HL-60/S4 (cell line): ENCODE measurements around the gene ANKMY1.

Experiments used
- in situ Hi-C: fragments of 300-500 bp; cut with MboI; formaldehyde crosslinking; loops from 2 replicates; pipeline ENCODE4 v1.14.3; 2022; ENCODE audit warnings: low sequenced_read_pairs

ANKMY1 gene

GRCh38 chr2:240557808-240558207, at the start of gene ANKMY1:
Gene ANKMY1 (minus strand): TSS chr2:240557988. CDS start chr2:240557335, 653 bp downstream.
- in situ Hi-C loops: no loop called here

GRCh38 chr2:240605867-240606743, 48.3 kb upstream of the ANKMY1 start:
- in situ Hi-C loops: no loop called here

GRCh38 chr2:240604939-240605716, 47.3 kb upstream of the ANKMY1 start:
- in situ Hi-C loops: no loop called here

GRCh38 chr2:240604291-240604938, 46.6 kb upstream of the ANKMY1 start:
- in situ Hi-C loops: no loop called here

- in situ Hi-C loops: no loop called here
These were observed 46.1 kb upstream of the ANKMY1 start for GRCh38 chr2:240603846-240604245.

GRCh38 chr2:240603081-240603835, 45.5 kb upstream of the ANKMY1 start:
- in situ Hi-C loops: no loop called here

- in situ Hi-C loops: no loop called here
These were observed 44.7 kb upstream of the ANKMY1 start for GRCh38 chr2:240602266-240603050.

GRCh38 chr2:240601831-240602160, 44.0 kb upstream of the ANKMY1 start:
- in situ Hi-C loops: no loop called here

GRCh38 chr2:240601061-240601830, 43.5 kb upstream of the ANKMY1 start:
- in situ Hi-C loops: no loop called here

GRCh38 chr2:240600451-240600961, 42.7 kb upstream of the ANKMY1 start:
- in situ Hi-C loops: no loop called here

- in situ Hi-C loops: no loop called here
These were observed 41.4 kb upstream of the ANKMY1 start for GRCh38 chr2:240599141-240599583.

GRCh38 chr2:240598311-240598911, 40.6 kb upstream of the ANKMY1 start:
- in situ Hi-C loops: no loop called here

GRCh38 chr2:240597419-240598181, 39.8 kb upstream of the ANKMY1 start:
- in situ Hi-C loops: no loop called here

- in situ Hi-C loops: no loop called here
These were observed 39.2 kb upstream of the ANKMY1 start for GRCh38 chr2:240597054-240597418.

GRCh38 chr2:240596491-240596931, 38.7 kb upstream of the ANKMY1 start:
- in situ Hi-C loops: no loop called here

GRCh38 chr2:240596080-240596460, 38.3 kb upstream of the ANKMY1 start:
- in situ Hi-C loops: no loop called here

- in situ Hi-C loops: no loop called here
These were observed 37.7 kb upstream of the ANKMY1 start for GRCh38 chr2:240595381-240596079.
